Measurements from ENCODE around the gene RASGRP3.

RASGRP3 gene

DNA sequence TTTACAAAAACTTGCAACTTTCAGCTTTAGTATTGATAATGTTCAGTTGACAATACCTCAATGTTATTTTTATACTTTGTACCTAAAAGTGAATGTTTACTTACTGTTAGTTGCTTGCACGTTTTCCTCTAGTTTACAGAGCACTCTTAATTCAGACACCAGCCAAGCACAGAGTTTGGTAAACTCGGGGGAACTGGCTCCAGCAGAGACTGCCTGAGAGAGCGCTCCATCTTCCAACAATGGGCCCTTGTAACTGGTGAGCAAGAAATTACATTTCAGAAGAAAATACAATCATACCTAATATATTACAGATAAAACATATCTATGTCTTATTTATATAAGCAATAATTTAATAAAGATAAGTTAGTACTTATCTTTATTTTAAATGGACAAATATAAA is 118.9 kb downstream of the RASGRP3 start:
- no peaks in the 10 kb centered on the region for H3K27me3 ChIP-seq (ENCODE audit: insufficient read depth, low read length)
- H3K4me2 ChIP-seq (ENCODE audit: low read length), result no peak overlapping the region
- H3K79me2 ChIP-seq (ENCODE audit: insufficient read depth, low read length), result peaks cover 33% of the 10 kb centered on the region
- H2AFZ ChIP-seq (ENCODE audit: low read length), result no peak overlapping the region
- H3K4me3 ChIP-seq (ENCODE audit: low read depth, low read length, poor library complexity, severe bottlenecking), result no peak overlapping the region
- H3K36me3 ChIP-seq (ENCODE audit: insufficient read depth, low read length), result peaks cover 46% of the 10 kb centered on the region
- peaks cover 23% of the 10 kb centered on the region for H3K4me1 ChIP-seq (ENCODE audit: insufficient read depth, low read length, severe bottlenecking)
- H3K9ac ChIP-seq (ENCODE audit: low read length), result no peak overlapping the region
- 0 out of 2 replicates have a peak, but pooled peaks cover 2% of the 10 kb centered on the region for H4K20me1 ChIP-seq (ENCODE audit: insufficient read depth, low read length)
- H3F3A ChIP-seq (ENCODE audit: insufficient read depth, low read length), result no peaks in the 10 kb centered on the region
- H3K27ac ChIP-seq (ENCODE audit: low read depth, low read length, poor library complexity, severe bottlenecking), result no peak overlapping the region
- H3K9me2 ChIP-seq (ENCODE audit: low read depth, low read length), result no peaks in the 10 kb centered on the region
- no peaks in the 10 kb centered on the region for H3K9me3 ChIP-seq (ENCODE audit: low read length)
- TF ChIP-seq, protein P1, sequence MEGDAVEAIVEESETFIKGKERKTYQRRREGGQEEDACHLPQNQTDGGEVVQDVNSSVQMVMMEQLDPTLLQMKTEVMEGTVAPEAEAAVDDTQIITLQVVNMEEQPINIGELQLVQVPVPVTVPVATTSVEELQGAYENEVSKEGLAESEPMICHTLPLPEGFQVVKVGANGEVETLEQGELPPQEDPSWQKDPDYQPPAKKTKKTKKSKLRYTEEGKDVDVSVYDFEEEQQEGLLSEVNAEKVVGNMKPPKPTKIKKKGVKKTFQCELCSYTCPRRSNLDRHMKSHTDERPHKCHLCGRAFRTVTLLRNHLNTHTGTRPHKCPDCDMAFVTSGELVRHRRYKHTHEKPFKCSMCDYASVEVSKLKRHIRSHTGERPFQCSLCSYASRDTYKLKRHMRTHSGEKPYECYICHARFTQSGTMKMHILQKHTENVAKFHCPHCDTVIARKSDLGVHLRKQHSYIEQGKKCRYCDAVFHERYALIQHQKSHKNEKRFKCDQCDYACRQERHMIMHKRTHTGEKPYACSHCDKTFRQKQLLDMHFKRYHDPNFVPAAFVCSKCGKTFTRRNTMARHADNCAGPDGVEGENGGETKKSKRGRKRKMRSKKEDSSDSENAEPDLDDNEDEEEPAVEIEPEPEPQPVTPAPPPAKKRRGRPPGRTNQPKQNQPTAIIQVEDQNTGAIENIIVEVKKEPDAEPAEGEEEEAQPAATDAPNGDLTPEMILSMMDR (IDR thresholded peaks at IDR 0.05; ENCODE audit: low read length), result no peak
- no peak for TF ChIP-seq EZH2 (IDR thresholded peaks at IDR 0.05; ENCODE audit: borderline replicate concordance, low read length)

DNA sequence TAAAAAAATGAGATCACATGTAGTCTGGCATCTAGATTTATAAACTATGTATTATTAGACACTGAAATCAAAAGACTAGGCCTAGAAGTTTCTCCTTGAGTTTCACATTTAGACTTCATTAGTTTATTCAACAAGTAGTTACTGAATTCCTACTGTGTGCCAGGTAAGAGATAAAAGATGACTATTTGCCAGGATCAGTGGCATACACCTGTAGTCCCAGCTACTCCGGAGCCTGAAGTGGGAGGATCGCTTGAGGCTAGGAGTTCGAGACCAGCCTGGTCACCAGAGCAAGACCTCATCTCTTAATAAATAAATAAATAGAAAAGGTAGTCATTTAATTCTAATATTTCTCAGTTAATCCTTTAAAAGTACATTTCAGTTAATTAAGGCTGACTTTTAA is 120.6 kb downstream of the RASGRP3 start:
- Histone ChIP-seq H3K4me3 (ENCODE audit: low read depth, low read length, poor library complexity, severe bottlenecking) (peak overlapping the region; percentile 77), H3K9me2 (ENCODE audit: low read depth, low read length) (no peaks in the 10 kb centered on the region), H3K4me2 (ENCODE audit: low read length) (peak overlapping the region; percentile 86), H3K9ac (ENCODE audit: low read length) (0 out of 2 replicates have a peak overlapping the region, but pooled peaks have one; percentile 16), H3K9me3 (ENCODE audit: low read length) (no peaks in the 10 kb centered on the region), H3K27me3 (ENCODE audit: insufficient read depth, low read length) (no peaks in the 10 kb centered on the region), H3K27ac (ENCODE audit: low read depth, low read length, poor library complexity, severe bottlenecking) (no peak overlapping the region), H3K36me3 (ENCODE audit: insufficient read depth, low read length) (peaks cover 30% of the 10 kb centered on the region), H3K4me1 (ENCODE audit: insufficient read depth, low read length, severe bottlenecking) (peaks cover 23% of the 10 kb centered on the region), H2AFZ (ENCODE audit: low read length) (no peak overlapping the region), H3K79me2 (ENCODE audit: insufficient read depth, low read length) (peaks cover 33% of the 10 kb centered on the region), H3F3A (ENCODE audit: insufficient read depth, low read length) (no peaks in the 10 kb centered on the region), H4K20me1 (ENCODE audit: insufficient read depth, low read length) (0 out of 2 replicates have a peak, but pooled peaks cover 2% of the 10 kb centered on the region)
- no peak for TF ChIP-seq EZH2 (IDR thresholded peaks at IDR 0.05; ENCODE audit: borderline replicate concordance, low read length)
- TF ChIP-seq, protein P1 (IDR thresholded peaks at IDR 0.05; ENCODE audit: low read length), result no peak

DNA sequence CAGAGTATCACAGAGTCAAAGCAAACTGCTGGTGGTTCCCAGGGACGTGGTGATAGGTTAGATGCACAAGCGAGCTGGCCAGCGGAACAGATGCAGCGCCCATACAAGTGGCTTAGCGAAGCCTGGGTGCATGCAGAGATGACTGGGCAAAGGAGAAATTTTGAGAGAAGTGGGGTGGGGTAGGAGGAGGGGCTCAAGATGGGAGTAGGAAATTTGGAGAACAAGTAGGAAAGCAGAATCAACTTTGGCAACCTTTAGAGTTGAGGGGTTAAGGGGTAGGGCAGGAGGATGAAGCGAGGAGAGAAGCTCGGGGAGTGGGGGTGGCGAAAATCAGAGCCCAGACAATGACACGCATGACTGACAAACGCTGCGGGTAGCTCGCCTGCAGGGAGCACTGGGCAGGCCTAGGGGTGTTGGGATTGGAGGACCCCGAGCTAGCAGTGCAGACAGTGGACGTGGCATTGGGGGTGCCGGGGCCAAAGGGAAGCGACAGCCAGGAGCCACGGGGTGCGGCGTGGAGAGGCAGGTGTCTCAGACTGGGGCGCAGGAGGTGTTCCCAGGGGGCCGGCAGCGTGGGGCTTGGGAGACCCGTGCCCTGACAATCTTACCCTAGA is 122.2 kb downstream of the RASGRP3 start:
- Histone ChIP-seq H3K79me2 (ENCODE audit: insufficient read depth, low read length) (peaks cover 33% of the 10 kb centered on the region), H3K4me3 (ENCODE audit: low read depth, low read length, poor library complexity, severe bottlenecking) (peak overlapping the region; percentile 77)

More for the DNA sequence above, 122.2 kb downstream of the RASGRP3 start:
- Histone ChIP-seq H2AFZ (ENCODE audit: low read length) (no peak overlapping the region), H3K4me2 (ENCODE audit: low read length) (peak overlapping the region; percentile 86), H3K9ac (ENCODE audit: low read length) (peak overlapping the region; percentile 80), H3K9me2 (ENCODE audit: low read depth, low read length) (no peaks in the 10 kb centered on the region), H3F3A (ENCODE audit: insufficient read depth, low read length) (no peaks in the 10 kb centered on the region), H3K27me3 (ENCODE audit: insufficient read depth, low read length) (no peaks in the 10 kb centered on the region), H3K27ac (ENCODE audit: low read depth, low read length, poor library complexity, severe bottlenecking) (peak overlapping the region; percentile 58), H3K36me3 (ENCODE audit: insufficient read depth, low read length) (peaks cover 15% of the 10 kb centered on the region), H3K4me1 (ENCODE audit: insufficient read depth, low read length, severe bottlenecking) (peaks cover 23% of the 10 kb centered on the region), H4K20me1 (ENCODE audit: insufficient read depth, low read length) (no peaks in the 10 kb centered on the region), H3K9me3 (ENCODE audit: low read length) (no peaks in the 10 kb centered on the region)
- TF ChIP-seq, protein P1 (IDR thresholded peaks at IDR 0.05; ENCODE audit: low read length), result no peak
- no peak for TF ChIP-seq EZH2 (IDR thresholded peaks at IDR 0.05; ENCODE audit: borderline replicate concordance, low read length)
